NCI-H1417 treated with DMSO at 0.1 percent for 48 hours (cell line): ENCODE results near the gene FHIT.
"Not testable (repeated sequence)": the region's sequence is repeated elsewhere in the genome, so short reads cannot be mapped to it uniquely, and the experiment has no call there.

ENCODE experiments used
- DNase-seq: peaks from one replicate; lab custom pipeline; 2025; lab: John Stamatoyannopoulos, UW

Gene FHIT

GRCh38 chr3:61111825-61112224, 139.4 kb downstream of the FHIT start:
- DNase-seq, result no peak

- DNase-seq, result no peak
These were observed 140.7 kb downstream of the FHIT start for GRCh38 chr3:61110576-61110975.

GRCh38 chr3:61108247-61109019, 142.8 kb downstream of the FHIT start:
- DNase-seq, result no peak

GRCh38 chr3:61094608-61095007, 156.6 kb downstream of the FHIT start:
- DNase-seq, result no peak

- no peak for DNase-seq
These were observed 157.9 kb downstream of the FHIT start for GRCh38 chr3:61093364-61093763.

GRCh38 chr3:61092870-61093269, 158.4 kb downstream of the FHIT start:
- no peak for DNase-seq

GRCh38 chr3:61090389-61091169, 160.7 kb downstream of the FHIT start:
- DNase-seq, result no peak

- no peak for DNase-seq
These were observed 163.8 kb downstream of the FHIT start for GRCh38 chr3:61087465-61087864.

GRCh38 chr3:61081554-61081953, 169.7 kb downstream of the FHIT start:
- no peak for DNase-seq

GRCh38 chr3:61080737-61081445, 170.4 kb downstream of the FHIT start:
- no peak for DNase-seq

GRCh38 chr3:61078048-61078752, 173.1 kb downstream of the FHIT start:
- no peak for DNase-seq

GRCh38 chr3:61077551-61077950, 173.7 kb downstream of the FHIT start:
- no peak for DNase-seq

GRCh38 chr3:61074783-61075182, 176.5 kb downstream of the FHIT start:
- no peak for DNase-seq

GRCh38 chr3:61073566-61074165, 177.6 kb downstream of the FHIT start:
- no peak for DNase-seq

GRCh38 chr3:61068084-61068483, 183.2 kb downstream of the FHIT start:
- DNase-seq, result no peak

GRCh38 chr3:61066800-61067199, 184.5 kb downstream of the FHIT start:
- no peak for DNase-seq

GRCh38 chr3:61066222-61066621, 185.0 kb downstream of the FHIT start:
- DNase-seq, result not testable (repeated sequence)

- no peak for DNase-seq
These were observed 185.7 kb downstream of the FHIT start for GRCh38 chr3:61065451-61066011.

GRCh38 chr3:61061092-61061723, 190.0 kb downstream of the FHIT start:
- no peak for DNase-seq

- no peak for DNase-seq
These were observed 190.8 kb downstream of the FHIT start for GRCh38 chr3:61060411-61060861.

GRCh38 chr3:61058836-61059235, 192.4 kb downstream of the FHIT start:
- DNase-seq, result no peak
